Nephron progenitor cell (in vitro differentiated cells): ENCODE results near the gene ABR.

Source experiments
- DNase-seq: peaks from one replicate; pipeline ENCODE4 v3.0.0; 2021
- H3K27ac Mint-ChIP-seq: 2 replicates; pipeline ENCODE4 v1.8.0; 2021; ENCODE audit warnings: mild to moderate bottlenecking, moderate library complexity, mixed read lengths
- H3K27me3 Mint-ChIP-seq: 2 replicates; pipeline ENCODE4 v1.8.0; 2021; ENCODE audit warnings: mild to moderate bottlenecking, low read depth, mixed read lengths; ENCODE audit not compliant: poor library complexity
- H3K36me3 Mint-ChIP-seq: 2 replicates; pipeline ENCODE4 v1.8.0; 2021; ENCODE audit warnings: low read depth, mixed read lengths
- H3K4me1 Mint-ChIP-seq: 2 replicates; pipeline ENCODE4 v1.8.0; 2021; ENCODE audit warnings: mixed read lengths
- H3K4me3 Mint-ChIP-seq: 2 replicates; pipeline ENCODE4 v1.8.0; 2021; ENCODE audit warnings: mild to moderate bottlenecking, moderate library complexity, mixed read lengths
- H3K9me3 Mint-ChIP-seq: 2 replicates; pipeline ENCODE4 v1.8.0; 2021; ENCODE audit warnings: mild to moderate bottlenecking, moderate library complexity, mixed read lengths
- CTCF ChIP-seq: fragments of 200-600 bp; sonication (generic); IDR thresholded peaks from 2 replicates; pipeline ENCODE4 v1.5.0; 2021; ENCODE audit warnings: antibody characterized with exemption

ABR gene

GRCh38 chr17:1004769-1005295, 174.9 kb downstream of the ABR start:
- no peaks in the 10 kb centered on the region for H3K27me3 Mint-ChIP-seq
- H3K9me3 Mint-ChIP-seq: no peaks in the 10 kb centered on the region
- H3K4me3 Mint-ChIP-seq: no peak overlapping the region
- H3K4me1 Mint-ChIP-seq: peaks cover 16% of the 10 kb centered on the region
- H3K27ac Mint-ChIP-seq: peak overlapping the region; percentile 96
- DNase-seq: no peak
- TF ChIP-seq CTCF: no peak
- H3K36me3 Mint-ChIP-seq: peaks cover 36% of the 10 kb centered on the region

GRCh38 chr17:1003972-1004768, 175.6 kb downstream of the ABR start:
- DNase-seq: no peak
- H3K36me3 Mint-ChIP-seq: peaks cover 42% of the 10 kb centered on the region
- H3K4me1 Mint-ChIP-seq: peaks cover 19% of the 10 kb centered on the region
- H3K9me3 Mint-ChIP-seq: no peaks in the 10 kb centered on the region
- no peaks in the 10 kb centered on the region for H3K27me3 Mint-ChIP-seq
- no peak for TF ChIP-seq CTCF
- no peak overlapping the region for H3K4me3 Mint-ChIP-seq
- H3K27ac Mint-ChIP-seq: no peak overlapping the region

- Mint-ChIP-seq H3K9me3 (no peaks in the 10 kb centered on the region), H3K27ac (no peak overlapping the region), H3K4me3 (no peak overlapping the region), H3K4me1 (peaks cover 23% of the 10 kb centered on the region), H3K36me3 (peaks cover 43% of the 10 kb centered on the region), H3K27me3 (no peaks in the 10 kb centered on the region)
- no peak for DNase-seq
- no peak for TF ChIP-seq CTCF
These were observed 176.2 kb downstream of the ABR start for GRCh38 chr17:1003633-1003971.

GRCh38 chr17:1002771-1003555, 176.8 kb downstream of the ABR start:
- no peak for TF ChIP-seq CTCF
- Mint-ChIP-seq H3K27ac (peak overlapping the region; percentile 48), H3K27me3 (no peaks in the 10 kb centered on the region), H3K9me3 (no peaks in the 10 kb centered on the region), H3K36me3 (peaks cover 43% of the 10 kb centered on the region), H3K4me1 (peaks cover 30% of the 10 kb centered on the region), H3K4me3 (no peak overlapping the region)
- no peak for DNase-seq

- H3K36me3 Mint-ChIP-seq: peaks cover 43% of the 10 kb centered on the region
- no peaks in the 10 kb centered on the region for H3K9me3 Mint-ChIP-seq
- no peaks in the 10 kb centered on the region for H3K27me3 Mint-ChIP-seq
- TF ChIP-seq CTCF: no peak
- H3K4me3 Mint-ChIP-seq: no peak overlapping the region
- DNase-seq: no peak
- peak overlapping the region; percentile 94 for H3K27ac Mint-ChIP-seq
- H3K4me1 Mint-ChIP-seq: peaks cover 34% of the 10 kb centered on the region
These were observed 177.4 kb downstream of the ABR start for GRCh38 chr17:1002412-1002753.
